Retinal pigment epithelial cell (primary cell): Measurements from ENCODE around the gene BCORL1.
A peak's percentile ranks its signal among the peaks of the same experiment; 100 is the strongest.

Experiments
- DNase-seq: peaks from one replicate; pipeline ENCODE4 v3.0.0-alpha.2; 2010; ENCODE audit warnings: low read depth
- H3K4me3 ChIP-seq: 2 replicates; pipeline ENCODE4 v1.5.1; 2011; ENCODE audit warnings: mild to moderate bottlenecking, low read length, control low read depth, moderate library complexity
- TF ChIP-seq, protein P1 (sequence below): conservative IDR thresholded peaks from 2 replicates; pipeline ENCODE4 v1.5.1; 2011; ENCODE audit warnings: low read depth, low read length, control low read depth, inconsistent platforms

BCORL1 gene

DNA sequence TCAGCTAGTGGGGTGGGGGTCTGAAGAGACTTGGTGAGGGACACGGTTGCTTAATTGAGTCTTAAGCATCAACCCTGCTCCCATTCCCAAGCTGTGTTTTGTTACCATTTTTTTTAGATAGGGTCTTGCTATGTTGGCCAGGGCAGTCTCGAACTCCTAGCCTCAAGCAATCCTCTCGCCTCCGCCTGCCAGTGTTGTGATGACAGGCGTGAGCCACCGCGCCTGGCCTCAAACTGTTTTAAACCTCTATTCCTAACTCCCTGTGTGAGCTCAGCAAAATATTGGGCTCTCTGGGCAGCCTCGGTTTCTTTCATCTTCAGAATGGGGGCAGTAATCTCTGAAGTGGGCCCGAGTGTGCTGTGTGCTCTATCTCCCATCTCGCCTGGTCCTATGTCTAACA lies 26.3 kb upstream of the BCORL1 start:
- no peak for DNase-seq
- H3K4me3 ChIP-seq = no peak overlapping the region
- TF ChIP-seq, protein P1, sequence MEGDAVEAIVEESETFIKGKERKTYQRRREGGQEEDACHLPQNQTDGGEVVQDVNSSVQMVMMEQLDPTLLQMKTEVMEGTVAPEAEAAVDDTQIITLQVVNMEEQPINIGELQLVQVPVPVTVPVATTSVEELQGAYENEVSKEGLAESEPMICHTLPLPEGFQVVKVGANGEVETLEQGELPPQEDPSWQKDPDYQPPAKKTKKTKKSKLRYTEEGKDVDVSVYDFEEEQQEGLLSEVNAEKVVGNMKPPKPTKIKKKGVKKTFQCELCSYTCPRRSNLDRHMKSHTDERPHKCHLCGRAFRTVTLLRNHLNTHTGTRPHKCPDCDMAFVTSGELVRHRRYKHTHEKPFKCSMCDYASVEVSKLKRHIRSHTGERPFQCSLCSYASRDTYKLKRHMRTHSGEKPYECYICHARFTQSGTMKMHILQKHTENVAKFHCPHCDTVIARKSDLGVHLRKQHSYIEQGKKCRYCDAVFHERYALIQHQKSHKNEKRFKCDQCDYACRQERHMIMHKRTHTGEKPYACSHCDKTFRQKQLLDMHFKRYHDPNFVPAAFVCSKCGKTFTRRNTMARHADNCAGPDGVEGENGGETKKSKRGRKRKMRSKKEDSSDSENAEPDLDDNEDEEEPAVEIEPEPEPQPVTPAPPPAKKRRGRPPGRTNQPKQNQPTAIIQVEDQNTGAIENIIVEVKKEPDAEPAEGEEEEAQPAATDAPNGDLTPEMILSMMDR = no peak

DNA sequence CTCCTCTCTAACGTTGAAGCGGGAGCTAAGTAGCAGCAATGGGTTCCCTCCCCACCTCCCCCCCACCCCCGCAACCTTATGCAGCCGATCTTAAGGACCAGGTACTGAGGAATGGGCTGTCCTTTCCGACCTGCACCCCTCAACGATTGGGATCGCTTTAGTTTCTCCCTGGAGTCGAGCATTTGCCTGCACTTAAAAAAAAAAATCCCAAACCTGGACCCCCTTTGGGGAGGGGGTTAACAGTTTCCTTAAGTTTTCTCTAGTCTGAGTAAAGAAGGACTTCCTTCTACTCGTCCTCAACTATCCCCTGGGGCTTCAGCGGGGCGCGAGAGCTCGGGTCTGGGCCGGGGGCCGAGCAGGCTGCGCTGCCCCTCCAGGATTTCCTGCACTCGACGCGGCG lies 25.7 kb upstream of the BCORL1 start:
- DNase-seq = no peak
- TF ChIP-seq, protein P1 = no peak
- no peak overlapping the region for H3K4me3 ChIP-seq

DNA sequence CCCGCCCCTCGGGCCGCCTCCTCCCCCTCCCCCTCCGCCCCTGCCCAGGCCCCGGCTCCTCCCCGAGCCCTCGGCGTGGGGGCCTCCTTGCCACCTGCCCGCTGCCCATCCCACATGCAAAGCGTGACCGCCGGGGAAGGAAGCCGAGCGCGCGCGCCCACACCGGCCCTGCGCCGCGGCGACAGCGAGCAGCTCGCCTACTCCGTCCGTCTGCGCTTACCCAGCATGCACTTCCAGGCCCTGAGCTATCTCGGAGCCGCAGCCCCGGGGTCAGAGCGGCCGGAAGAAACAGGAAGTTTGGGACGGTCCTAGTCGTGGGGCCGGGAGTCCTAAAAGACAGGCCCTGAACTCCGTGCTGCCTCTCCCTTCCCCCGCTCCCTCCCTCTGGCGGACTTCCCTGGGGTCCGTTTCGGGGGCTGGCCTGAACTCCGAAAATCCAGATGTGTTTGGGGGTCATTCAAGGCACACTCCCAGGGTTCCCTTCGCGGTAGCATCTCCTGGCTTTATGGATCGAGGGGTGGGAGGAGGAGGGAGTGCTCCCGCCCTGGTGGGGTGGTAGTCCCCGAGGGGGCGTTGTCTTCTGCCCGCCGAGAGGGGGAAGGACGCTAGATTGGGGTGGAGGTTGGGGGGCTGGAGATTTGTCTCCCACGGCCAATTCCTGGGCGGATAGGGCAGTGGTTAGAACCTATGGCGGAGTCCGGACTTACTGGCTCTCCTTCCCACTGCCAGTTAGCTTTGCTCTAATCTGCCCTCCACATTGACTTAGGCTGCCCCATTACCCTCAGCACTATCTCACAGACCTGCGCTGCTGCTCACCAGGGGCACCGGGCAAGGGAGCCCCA lies 25.0 kb upstream of the BCORL1 start:
- TF ChIP-seq, protein P1 = no peak
- H3K4me3 ChIP-seq = peak overlapping the region; percentile 32
- DNase-seq = no peak

DNA sequence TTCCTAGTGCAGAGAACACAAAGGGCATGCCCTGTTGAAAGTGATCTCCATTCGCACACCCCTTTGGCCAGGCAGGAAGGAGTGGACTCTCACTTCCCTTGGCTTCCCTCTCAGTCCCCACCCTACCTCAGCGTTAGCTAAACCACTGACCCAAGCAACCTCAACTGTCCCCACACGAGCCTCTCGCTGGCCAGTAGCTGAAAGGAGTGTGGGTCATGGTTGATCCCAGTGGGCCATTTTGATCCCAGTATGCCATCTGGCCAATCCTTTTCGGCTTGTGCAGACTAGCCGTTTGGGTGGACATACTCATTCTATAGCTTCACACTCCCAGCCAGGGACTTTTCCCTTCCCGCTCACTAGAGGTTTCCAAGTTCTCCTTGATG lies 24.4 kb upstream of the BCORL1 start:
- TF ChIP-seq, protein P1 = no peak
- H3K4me3 ChIP-seq = no peak overlapping the region
- DNase-seq = no peak

DNA sequence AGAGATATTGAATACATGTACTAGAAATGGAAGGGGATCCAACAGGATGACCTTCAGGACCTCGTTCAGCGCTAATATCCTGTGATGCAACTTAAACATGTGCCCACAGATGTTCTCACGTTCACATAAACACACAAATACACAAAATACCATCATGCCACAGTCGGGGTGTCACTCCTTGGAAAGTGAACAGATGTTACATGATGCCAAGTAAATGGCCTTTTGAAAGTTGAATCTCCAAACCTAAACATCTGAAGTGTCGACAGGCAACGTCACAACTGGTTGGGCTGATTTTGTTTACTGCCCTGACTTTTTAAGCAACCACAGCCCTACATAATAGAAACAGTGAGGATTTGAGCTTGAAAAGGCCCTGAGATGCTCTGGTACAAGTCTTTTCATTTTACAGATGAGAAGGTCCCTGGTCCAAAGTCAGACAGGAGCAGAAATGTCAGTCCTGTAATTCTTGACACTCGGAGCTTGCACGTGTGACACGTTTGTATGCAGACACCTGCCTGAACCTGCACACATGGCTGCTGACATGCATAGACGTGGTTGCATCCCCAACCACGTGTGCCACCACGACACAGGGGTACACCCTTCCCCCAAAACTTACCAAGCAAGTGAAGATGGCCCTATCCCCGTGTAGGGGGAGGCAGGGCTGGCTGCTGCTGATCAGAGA lies 23.5 kb upstream of the BCORL1 start:
- TF ChIP-seq, protein P1 = no peak
- DNase-seq = no peak
- no peak overlapping the region for H3K4me3 ChIP-seq

DNA sequence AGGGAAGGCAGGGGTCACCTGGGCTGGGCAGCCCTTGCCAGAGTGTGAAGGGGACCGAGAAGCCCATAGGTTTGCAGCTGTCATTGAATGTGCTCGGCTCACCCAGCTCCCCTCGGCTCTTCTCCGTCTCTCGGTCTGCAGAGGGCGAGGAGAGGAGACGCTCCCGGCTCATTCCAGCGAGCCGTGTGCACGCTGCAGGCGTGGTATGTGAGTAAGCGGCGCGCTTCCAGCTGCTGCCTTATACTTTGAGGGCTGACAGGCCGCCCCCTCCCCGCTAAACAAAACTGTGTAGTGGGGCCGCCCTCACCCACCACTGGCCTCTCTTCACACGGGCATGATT lies 23.0 kb upstream of the BCORL1 start:
- no peak overlapping the region for H3K4me3 ChIP-seq
- TF ChIP-seq, protein P1 = no peak
- DNase-seq = no peak
